ENCODE results near the gene LRRFIP1. TPM values are rescaled to one million over a fixed set of nuclear protein-coding genes. Genes with fewer than 3 reads are reported as not detected.

The LRRFIP1 gene
- total and polyA plus RNA-seq, 2 of the 13 experiments (the other 11 are each of a cell fraction or from before 2014, with no cell fraction given): 15.9 to 40.5 TPM

DNA sequence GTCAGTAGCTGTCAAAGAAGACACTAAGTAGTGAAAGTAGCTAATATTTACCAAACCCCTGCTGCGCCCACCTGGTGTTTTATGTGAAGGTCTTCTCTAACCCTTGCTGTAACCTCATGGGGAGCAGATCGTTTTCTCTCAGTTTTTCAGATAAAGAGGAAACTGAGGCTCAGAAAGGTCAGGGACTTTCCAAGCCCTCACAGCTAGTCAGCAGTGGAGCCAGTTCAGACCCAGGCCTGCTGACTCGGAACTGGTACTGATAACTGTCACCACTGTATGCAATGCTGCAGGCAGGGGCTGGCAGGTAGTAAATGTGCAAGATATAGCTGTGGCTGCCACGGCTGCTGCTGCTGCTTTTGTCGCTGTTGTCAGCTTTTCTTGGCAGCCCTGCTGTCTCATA, 69.1 kb downstream of the LRRFIP1 start:
- BruUV-seq (replicated peaks): no TSS peak
- H3K4me2 ChIP-seq (ENCODE audit: low read depth, low read length): no peak overlapping the region
- POLR2A ChIA-PET: no interaction called here

DNA sequence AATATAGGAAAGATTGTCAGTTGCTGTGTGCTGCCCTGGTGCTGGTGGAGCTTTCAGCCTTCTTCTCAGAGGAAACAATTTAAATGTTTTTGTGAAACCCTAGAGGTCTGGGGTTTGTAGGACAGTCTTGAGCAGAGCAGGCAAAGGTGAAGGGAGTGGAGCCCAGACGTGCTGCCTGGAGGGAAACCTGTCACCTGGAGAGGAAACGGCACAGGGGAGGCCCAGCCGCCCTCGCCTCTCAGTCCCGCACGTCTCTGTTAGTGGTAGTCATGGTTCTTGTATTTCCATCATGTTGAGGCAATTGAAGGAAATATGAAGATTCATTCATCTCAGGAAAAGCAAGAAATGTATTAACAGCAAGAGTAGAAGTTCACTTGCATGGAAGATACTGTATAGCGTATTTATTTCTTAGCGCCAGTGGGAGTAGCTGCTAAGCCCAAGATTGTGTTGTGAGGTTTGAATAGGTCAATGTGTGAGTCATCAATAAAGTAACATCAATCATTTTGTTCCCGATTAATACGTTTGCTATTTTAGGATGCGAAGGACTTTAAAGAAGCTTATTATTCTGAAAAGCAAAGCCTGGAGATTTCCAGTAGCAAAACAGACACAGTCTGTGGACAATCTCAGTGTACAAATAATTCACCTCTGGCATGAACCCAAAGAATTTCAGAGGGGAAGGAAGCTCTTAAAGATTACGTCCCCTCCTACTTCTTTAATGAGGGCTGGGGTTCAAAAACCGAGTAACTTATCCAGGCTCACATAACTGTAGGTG, 70.4 kb downstream of the LRRFIP1 start:
- 90% methylated on average over 13 of the region's 13 CpGs for WGBS (ENCODE audit: low lambda C conversion rate)
- no peak overlapping the region for H2AFZ ChIP-seq (ENCODE audit: low read length)
- no peak overlapping the region for H3K9ac ChIP-seq (ENCODE audit: insufficient read depth, low read depth, low read length)
- no peak overlapping the region for H3K4me3 ChIP-seq (replicated peaks in 1 of 3; ENCODE audit: insufficient read depth in 1 of 3, low read depth in 2 of 3, low read length in 3 of 3)
- H3K9me3 ChIP-seq (ENCODE audit: low read length): no peaks in the 10 kb centered on the region
- in situ Hi-C loops (cut with HindIII; ENCODE audit: extremely low pct_ligation_motif_present, low pct_unique_long_range_greater_than_20kb) (no loop called here), intact Hi-C loops (cut with micrococcal nuclease; ENCODE audit: unreplicated experiment) (no loop called here)
- peaks cover 98% of the 10 kb centered on the region for H3K79me2 ChIP-seq (ENCODE audit: insufficient read depth, low read length)
- no peaks in the 10 kb centered on the region; a peak in 1 of 5 replicates for H3K27me3 ChIP-seq (ENCODE audit: control insufficient read depth in 1 of 2, insufficient read depth in 2 of 2, low read length in 2 of 2)
- ChIA-PET CTCF (ENCODE audit: low intra/inter-chr PET ratio, low total read pairs) (no interaction called here), POLR2A (no interaction called here)
- DNase-seq (ENCODE audit: low spot score): no peak
- H3K27ac ChIP-seq (ENCODE audit: extremely low read length, insufficient read depth, low read length): no peak overlapping the region
- BruUV-seq (replicated peaks): no TSS peak
- H4K20me1 ChIP-seq (ENCODE audit: insufficient read depth, low read length): peaks cover 51% of the 10 kb centered on the region; the same call in 1 of the 2 replicates
- no peak overlapping the region for H3K4me2 ChIP-seq (ENCODE audit: low read depth, low read length)
- H3K36me3 ChIP-seq (replicated peaks in 1 of 2; ENCODE audit: control insufficient read depth in 1 of 2, insufficient read depth in 2 of 2, low read length in 2 of 2): peaks cover 0 to 4% of the 10 kb centered on the region in 2 experiments; a peak in 1 of 5 replicates
- ATAC-seq: no peak
- peaks cover 66% of the 10 kb centered on the region for H3K4me1 ChIP-seq (ENCODE audit: insufficient read depth, low read length)
- FAIRE-seq: no peak
- TF ChIP-seq ZNF34 (CRISPR knock-in tag; IDR thresholded peaks at IDR 0.05; ENCODE audit: borderline replicate concordance) (no peak), ZNF572 (CRISPR knock-in tag; IDR thresholded peaks at IDR 0.05) (no peak), DPF2 (CRISPR knock-in tag; IDR thresholded peaks at IDR 0.05; ENCODE audit: borderline replicate concordance, low read depth) (no peak), ZNF343 (CRISPR knock-in tag; IDR thresholded peaks at IDR 0.05) (no peak)
- TF ChIP-seq, protein P1, sequence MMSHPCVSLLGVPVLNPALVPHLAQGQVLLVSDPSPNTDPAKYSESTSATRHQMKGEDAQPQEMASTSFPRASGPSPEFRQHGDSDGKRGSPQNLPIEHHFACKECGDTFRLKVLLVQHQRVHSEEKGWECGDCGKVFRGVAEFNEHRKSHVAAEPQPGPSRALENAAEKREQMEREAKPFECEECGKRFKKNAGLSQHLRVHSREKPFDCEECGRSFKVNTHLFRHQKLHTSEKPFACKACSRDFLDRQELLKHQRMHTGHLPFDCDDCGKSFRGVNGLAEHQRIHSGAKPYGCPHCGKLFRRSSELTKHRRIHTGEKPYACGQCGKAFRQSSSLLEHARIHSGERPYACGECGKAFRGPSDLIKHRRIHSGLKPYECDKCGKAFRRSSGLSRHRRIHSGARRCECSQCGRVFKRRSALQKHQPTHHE (CRISPR knock-in tag; IDR thresholded peaks at IDR 0.05; ENCODE audit: borderline replicate concordance): no peak
- TF ChIP-seq, protein P2, sequence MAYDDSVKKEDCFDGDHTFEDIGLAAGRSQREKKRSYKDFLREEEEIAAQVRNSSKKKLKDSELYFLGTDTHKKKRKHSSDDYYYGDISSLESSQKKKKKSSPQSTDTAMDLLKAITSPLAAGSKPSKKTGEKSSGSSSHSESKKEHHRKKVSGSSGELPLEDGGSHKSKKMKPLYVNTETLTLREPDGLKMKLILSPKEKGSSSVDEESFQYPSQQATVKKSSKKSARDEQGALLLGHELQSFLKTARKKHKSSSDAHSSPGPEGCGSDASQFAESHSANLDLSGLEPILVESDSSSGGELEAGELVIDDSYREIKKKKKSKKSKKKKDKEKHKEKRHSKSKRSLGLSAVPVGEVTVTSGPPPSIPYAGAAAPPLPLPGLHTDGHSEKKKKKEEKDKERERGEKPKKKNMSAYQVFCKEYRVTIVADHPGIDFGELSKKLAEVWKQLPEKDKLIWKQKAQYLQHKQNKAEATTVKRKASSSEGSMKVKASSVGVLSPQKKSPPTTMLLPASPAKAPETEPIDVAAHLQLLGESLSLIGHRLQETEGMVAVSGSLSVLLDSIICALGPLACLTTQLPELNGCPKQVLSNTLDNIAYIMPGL (CRISPR knock-in tag; IDR thresholded peaks at IDR 0.05; ENCODE audit: borderline replicate concordance in 1 of 2, low read depth in 1 of 2): no peak
- TF ChIP-seq, protein P3, sequence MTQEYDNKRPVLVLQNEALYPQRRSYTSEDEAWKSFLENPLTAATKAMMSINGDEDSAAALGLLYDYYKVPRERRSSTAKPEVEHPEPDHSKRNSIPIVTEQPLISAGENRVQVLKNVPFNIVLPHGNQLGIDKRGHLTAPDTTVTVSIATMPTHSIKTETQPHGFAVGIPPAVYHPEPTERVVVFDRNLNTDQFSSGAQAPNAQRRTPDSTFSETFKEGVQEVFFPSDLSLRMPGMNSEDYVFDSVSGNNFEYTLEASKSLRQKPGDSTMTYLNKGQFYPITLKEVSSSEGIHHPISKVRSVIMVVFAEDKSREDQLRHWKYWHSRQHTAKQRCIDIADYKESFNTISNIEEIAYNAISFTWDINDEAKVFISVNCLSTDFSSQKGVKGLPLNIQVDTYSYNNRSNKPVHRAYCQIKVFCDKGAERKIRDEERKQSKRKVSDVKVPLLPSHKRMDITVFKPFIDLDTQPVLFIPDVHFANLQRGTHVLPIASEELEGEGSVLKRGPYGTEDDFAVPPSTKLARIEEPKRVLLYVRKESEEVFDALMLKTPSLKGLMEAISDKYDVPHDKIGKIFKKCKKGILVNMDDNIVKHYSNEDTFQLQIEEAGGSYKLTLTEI (CRISPR knock-in tag; conservative IDR thresholded peaks at IDR 0.05): no peak
- TF ChIP-seq, protein P4, sequence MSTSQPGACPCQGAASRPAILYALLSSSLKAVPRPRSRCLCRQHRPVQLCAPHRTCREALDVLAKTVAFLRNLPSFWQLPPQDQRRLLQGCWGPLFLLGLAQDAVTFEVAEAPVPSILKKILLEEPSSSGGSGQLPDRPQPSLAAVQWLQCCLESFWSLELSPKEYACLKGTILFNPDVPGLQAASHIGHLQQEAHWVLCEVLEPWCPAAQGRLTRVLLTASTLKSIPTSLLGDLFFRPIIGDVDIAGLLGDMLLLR (CRISPR knock-in tag; IDR thresholded peaks at IDR 0.05): no peak

More for the DNA sequence above, 69.1 kb downstream of the LRRFIP1 start:
- Histone ChIP-seq H3K4me3 (replicated peaks in 1 of 3; ENCODE audit: insufficient read depth in 1 of 3, low read depth in 2 of 3, low read length in 3 of 3) (no peak overlapping the region), H3K36me3 (replicated peaks in 1 of 2; ENCODE audit: control insufficient read depth in 1 of 2, insufficient read depth in 2 of 2, low read length in 2 of 2) (peaks cover 0 to 4% of the 10 kb centered on the region in 2 experiments; a peak in 1 of 5 replicates), H3K9me3 (ENCODE audit: low read length) (no peaks in the 10 kb centered on the region), H3K27ac (ENCODE audit: extremely low read length, insufficient read depth, low read length) (no peak overlapping the region), H4K20me1 (ENCODE audit: insufficient read depth, low read length) (peaks cover 44% of the 10 kb centered on the region; the same call in 1 of the 2 replicates), H2AFZ (ENCODE audit: low read length) (no peak overlapping the region), H3K9ac (ENCODE audit: insufficient read depth, low read depth, low read length) (no peak overlapping the region), H3K4me1 (ENCODE audit: insufficient read depth, low read length) (peaks cover 55% of the 10 kb centered on the region), H3K79me2 (ENCODE audit: insufficient read depth, low read length) (peaks cover 87% of the 10 kb centered on the region), H3K27me3 (ENCODE audit: control insufficient read depth in 1 of 2, insufficient read depth in 2 of 2, low read length in 2 of 2) (no peaks in the 10 kb centered on the region; a peak in 1 of 5 replicates)
- intact Hi-C loops (cut with micrococcal nuclease; ENCODE audit: unreplicated experiment) (no loop called here), in situ Hi-C loops (cut with HindIII; ENCODE audit: extremely low pct_ligation_motif_present, low pct_unique_long_range_greater_than_20kb) (no loop called here)
- CTCF ChIA-PET (ENCODE audit: low intra/inter-chr PET ratio, low total read pairs): no interaction called here
- WGBS (ENCODE audit: low lambda C conversion rate): 94% methylated on average over 5 of the region's 5 CpGs
- peak; percentile 23; the same call in 1 of the 2 replicates for TF ChIP-seq ZBTB38 (CRISPR knock-in tag; IDR thresholded peaks at IDR 0.05)
- TF ChIP-seq ZNF777 (CRISPR knock-in tag; IDR thresholded peaks at IDR 0.05): no peak
- TF ChIP-seq ZNF207 (IDR thresholded peaks at IDR 0.05; ENCODE audit: borderline replicate concordance): no peak
- no peak for TF ChIP-seq SAP130 (CRISPR knock-in tag; IDR thresholded peaks at IDR 0.05; ENCODE audit: low read depth)
- TF ChIP-seq SIX4 (CRISPR knock-in tag; IDR thresholded peaks at IDR 0.05): no peak
- FAIRE-seq: no peak
- ATAC-seq: no peak
- no peak for DNase-seq (ENCODE audit: low spot score)

Data from HepG2 (cell line).